ENCODE data around the gene ANKRD11.

- TF ChIP-seq CTCF (IDR thresholded peaks at IDR 0.05; ENCODE audit: low read depth, low read length, poor library complexity, severe bottlenecking) (no peak), EZH2phosphoT487 (IDR thresholded peaks at IDR 0.05; ENCODE audit: borderline replicate concordance, low read length) (no peak)
These were observed 59.2 kb downstream of the ANKRD11 start for GRCh38 chr16:89431158-89431584.

Measured in DOHH2 (cell line).